ENCODE results near the gene CARHSP1.

GRCh38 chr16:8868416-8869211, at the start of gene CARHSP1:
- TF ChIP-seq CTCF (IDR thresholded peaks at IDR 0.05; ENCODE audit: insufficient read depth, low read depth, low read length) (no peak), EZH2 (IDR thresholded peaks at IDR 0.05; ENCODE audit: insufficient read depth, low read length) (no peak)
